ENCODE measurements around the gene COX7C.

- TF ChIP-seq, protein P1, sequence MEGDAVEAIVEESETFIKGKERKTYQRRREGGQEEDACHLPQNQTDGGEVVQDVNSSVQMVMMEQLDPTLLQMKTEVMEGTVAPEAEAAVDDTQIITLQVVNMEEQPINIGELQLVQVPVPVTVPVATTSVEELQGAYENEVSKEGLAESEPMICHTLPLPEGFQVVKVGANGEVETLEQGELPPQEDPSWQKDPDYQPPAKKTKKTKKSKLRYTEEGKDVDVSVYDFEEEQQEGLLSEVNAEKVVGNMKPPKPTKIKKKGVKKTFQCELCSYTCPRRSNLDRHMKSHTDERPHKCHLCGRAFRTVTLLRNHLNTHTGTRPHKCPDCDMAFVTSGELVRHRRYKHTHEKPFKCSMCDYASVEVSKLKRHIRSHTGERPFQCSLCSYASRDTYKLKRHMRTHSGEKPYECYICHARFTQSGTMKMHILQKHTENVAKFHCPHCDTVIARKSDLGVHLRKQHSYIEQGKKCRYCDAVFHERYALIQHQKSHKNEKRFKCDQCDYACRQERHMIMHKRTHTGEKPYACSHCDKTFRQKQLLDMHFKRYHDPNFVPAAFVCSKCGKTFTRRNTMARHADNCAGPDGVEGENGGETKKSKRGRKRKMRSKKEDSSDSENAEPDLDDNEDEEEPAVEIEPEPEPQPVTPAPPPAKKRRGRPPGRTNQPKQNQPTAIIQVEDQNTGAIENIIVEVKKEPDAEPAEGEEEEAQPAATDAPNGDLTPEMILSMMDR (IDR thresholded peaks at IDR 0.05): no peak
- no peak for TF ChIP-seq POLR2A (IDR thresholded peaks at IDR 0.05)
Measured at GRCh38 chr5:86646671-86647070, 28.9 kb downstream of the COX7C start.
